Measurements from ENCODE around the gene CFHR2. TPM values are rescaled to one million over a fixed set of nuclear protein-coding genes. Genes with fewer than 3 reads are reported as not detected.
"Not testable (repeated sequence)": the region's sequence is repeated elsewhere in the genome, so short reads cannot be mapped to it uniquely, and the experiment has no call there.

Gene CFHR2
- not detected in 2 replicates for total RNA-seq
- long read RNA-seq: 0 reads

DNA sequence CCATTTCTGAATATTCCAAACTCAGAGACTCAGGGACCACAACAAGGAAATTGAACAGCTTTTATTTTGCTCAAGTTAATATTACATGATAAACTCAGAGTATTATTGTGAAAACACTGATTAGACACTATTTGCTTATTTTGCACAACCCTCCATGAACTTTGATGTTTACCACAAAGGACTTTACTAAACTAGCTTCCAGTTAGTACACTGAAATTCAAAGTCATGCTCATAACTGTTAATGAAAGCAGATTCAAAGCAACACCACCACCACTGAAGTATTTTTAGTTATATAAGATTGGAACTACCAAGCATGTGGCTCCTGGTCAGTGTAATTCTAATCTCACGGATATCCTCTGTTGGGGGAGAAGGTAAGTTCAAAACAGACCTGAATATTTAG lies at the start of gene CFHR2:
Gene CFHR2 (plus strand): TSS at position 171 of the 400 bp plus-strand sequence. CDS start 143 bp downstream, at position 314.
- not testable (repeated sequence) for H3K27ac Mint-ChIP-seq; H3K27me3 Mint-ChIP-seq; H3K36me3 Mint-ChIP-seq (ENCODE audit: insufficient read depth); DNase-seq (ENCODE audit: low spot score, unreplicated experiment); H3K4me1 Mint-ChIP-seq (ENCODE audit: low read depth); H3K4me3 Mint-ChIP-seq (ENCODE audit: low read depth)
- H3K9me3 Mint-ChIP-seq (ENCODE audit: low read depth): peaks cover 23% of the 10 kb centered on the region

DNA sequence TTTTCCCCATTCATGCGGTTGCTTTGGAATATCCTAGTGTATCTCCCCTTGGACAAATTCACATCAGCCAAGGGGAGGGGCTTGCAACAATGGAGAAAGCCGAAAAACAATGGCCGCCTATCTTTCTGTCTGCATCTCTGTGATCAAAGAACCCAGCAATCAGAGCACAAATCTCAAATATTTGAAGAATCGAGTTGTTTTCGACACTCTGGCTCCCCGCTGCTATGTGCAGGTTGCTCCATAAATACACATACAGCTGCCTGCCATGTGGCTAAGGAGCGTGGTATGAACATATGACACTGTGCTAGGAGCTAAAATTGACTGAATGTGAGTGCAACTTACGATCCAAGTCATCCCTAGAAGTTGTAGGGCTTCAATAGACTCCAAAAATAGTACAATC lies 47.2 kb upstream of the CFHR2 start:
- Mint-ChIP-seq H3K4me1 (ENCODE audit: low read depth) (no peaks in the 10 kb centered on the region), H3K27ac (no peak overlapping the region), H3K27me3 (no peaks in the 10 kb centered on the region), H3K36me3 (ENCODE audit: insufficient read depth) (no peaks in the 10 kb centered on the region), H3K9me3 (ENCODE audit: low read depth) (no peaks in the 10 kb centered on the region), H3K4me3 (ENCODE audit: low read depth) (no peak overlapping the region)
- no peak for DNase-seq (ENCODE audit: low spot score, unreplicated experiment)
- TF ChIP-seq, protein P1, sequence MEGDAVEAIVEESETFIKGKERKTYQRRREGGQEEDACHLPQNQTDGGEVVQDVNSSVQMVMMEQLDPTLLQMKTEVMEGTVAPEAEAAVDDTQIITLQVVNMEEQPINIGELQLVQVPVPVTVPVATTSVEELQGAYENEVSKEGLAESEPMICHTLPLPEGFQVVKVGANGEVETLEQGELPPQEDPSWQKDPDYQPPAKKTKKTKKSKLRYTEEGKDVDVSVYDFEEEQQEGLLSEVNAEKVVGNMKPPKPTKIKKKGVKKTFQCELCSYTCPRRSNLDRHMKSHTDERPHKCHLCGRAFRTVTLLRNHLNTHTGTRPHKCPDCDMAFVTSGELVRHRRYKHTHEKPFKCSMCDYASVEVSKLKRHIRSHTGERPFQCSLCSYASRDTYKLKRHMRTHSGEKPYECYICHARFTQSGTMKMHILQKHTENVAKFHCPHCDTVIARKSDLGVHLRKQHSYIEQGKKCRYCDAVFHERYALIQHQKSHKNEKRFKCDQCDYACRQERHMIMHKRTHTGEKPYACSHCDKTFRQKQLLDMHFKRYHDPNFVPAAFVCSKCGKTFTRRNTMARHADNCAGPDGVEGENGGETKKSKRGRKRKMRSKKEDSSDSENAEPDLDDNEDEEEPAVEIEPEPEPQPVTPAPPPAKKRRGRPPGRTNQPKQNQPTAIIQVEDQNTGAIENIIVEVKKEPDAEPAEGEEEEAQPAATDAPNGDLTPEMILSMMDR (IDR thresholded peaks at IDR 0.05; ENCODE audit: unreplicated experiment): no peak

DNA sequence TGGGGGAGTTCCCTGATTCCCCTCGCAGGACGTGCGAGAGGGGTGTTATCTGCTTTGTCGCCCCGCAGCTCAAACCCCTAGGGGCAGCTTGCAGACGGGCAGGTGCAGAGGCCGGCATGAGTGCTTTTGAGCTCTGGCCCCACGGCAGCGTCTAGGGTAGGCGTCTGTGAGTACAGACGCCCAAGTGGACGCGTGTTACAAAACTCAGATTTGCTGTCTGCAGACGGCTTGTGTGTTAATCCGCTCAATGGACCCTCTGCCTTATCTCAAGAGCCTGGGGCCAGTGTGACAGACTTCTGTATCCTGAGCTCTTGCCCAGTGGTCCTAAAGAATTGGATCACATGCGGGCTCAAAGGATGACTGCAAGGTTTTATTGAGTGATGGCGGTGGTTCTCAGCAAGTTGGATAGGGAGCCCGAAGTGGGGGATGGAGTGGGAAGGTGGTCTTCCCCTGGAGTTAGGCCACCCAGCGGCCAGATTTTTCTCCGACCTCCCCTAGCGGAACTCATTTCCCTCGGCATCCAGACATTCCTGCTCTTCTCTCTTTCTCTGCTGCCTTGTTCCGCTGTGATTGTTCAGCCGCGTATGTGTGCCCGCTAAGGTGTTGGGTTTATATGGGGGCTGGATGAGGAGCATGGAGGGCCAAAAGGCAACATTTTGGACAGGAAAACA lies 46.2 kb upstream of the CFHR2 start:
- no peak overlapping the region for H3K27ac Mint-ChIP-seq
- no peak for DNase-seq (ENCODE audit: low spot score, unreplicated experiment)
- H3K27me3 Mint-ChIP-seq: no peaks in the 10 kb centered on the region
- no peaks in the 10 kb centered on the region for H3K9me3 Mint-ChIP-seq (ENCODE audit: low read depth)
- H3K4me1 Mint-ChIP-seq (ENCODE audit: low read depth): no peaks in the 10 kb centered on the region
- H3K36me3 Mint-ChIP-seq (ENCODE audit: insufficient read depth): no peaks in the 10 kb centered on the region
- TF ChIP-seq, protein P1 (IDR thresholded peaks at IDR 0.05; ENCODE audit: unreplicated experiment): no peak
- no peak overlapping the region for H3K4me3 Mint-ChIP-seq (ENCODE audit: low read depth)

DNA sequence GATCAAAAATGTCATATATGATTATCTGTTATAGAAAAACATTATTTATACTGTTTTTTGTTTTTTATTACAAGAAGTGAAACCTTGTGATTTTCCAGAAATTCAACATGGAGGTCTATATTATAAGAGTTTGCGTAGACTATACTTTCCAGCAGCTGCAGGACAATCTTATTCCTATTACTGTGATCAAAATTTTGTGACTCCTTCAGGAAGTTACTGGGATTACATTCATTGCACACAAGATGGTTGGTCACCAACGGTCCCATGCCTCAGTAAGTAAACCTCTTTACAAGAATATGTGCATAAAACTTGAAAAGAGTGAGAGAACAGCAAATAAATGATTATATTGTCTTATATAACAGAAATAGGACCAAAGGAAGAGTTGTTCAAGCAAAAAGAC lies 41.2 kb upstream of the CFHR2 start:
- TF ChIP-seq, protein P1 (IDR thresholded peaks at IDR 0.05; ENCODE audit: unreplicated experiment): peak; percentile 16
- no peaks in the 10 kb centered on the region for H3K36me3 Mint-ChIP-seq (ENCODE audit: insufficient read depth)
- no peak for DNase-seq (ENCODE audit: low spot score, unreplicated experiment)
- H3K27ac Mint-ChIP-seq: no peak overlapping the region
- H3K9me3 Mint-ChIP-seq (ENCODE audit: low read depth): no peaks in the 10 kb centered on the region
- no peaks in the 10 kb centered on the region for H3K4me1 Mint-ChIP-seq (ENCODE audit: low read depth)
- no peaks in the 10 kb centered on the region for H3K27me3 Mint-ChIP-seq
- no peak overlapping the region for H3K4me3 Mint-ChIP-seq (ENCODE audit: low read depth)

DNA sequence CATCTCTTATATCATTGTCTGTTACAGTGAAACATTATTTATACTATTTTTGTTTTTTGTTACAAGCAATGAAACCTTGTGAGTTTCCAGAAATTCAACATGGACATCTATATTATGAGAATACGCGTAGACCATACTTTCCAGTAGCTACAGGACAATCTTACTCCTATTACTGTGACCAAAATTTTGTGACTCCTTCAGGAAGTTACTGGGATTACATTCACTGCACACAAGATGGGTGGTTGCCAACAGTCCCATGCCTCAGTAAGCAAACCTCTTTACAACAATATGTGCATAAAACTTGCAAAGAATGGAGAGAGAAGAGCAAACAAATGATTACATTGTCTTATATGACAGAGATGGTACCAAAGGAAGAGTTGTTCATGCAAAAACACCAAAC lies 33.3 kb upstream of the CFHR2 start:
- no peak for DNase-seq (ENCODE audit: low spot score, unreplicated experiment)
- no peak overlapping the region for H3K4me3 Mint-ChIP-seq (ENCODE audit: low read depth)

DNA sequence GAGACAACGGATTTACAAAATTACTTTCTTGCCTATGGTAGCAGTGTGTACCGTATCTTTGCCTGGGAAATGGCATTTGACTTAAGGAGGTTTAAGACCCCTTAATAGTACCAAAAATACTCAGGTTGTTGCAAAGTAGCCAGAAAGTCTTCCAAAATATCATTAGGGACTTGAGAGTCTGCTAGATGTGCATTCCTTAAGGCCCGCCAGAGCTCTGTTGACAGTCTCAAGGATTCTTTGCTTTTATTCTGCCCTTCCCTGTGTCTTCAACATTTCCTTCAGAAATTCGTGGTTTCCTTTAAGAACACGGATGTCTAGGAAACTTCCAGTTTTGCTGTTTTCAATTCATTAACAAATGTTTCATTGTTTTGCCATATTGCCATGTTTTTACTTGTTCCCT lies 31.3 kb upstream of the CFHR2 start:
- not testable (repeated sequence) for DNase-seq (ENCODE audit: low spot score, unreplicated experiment); H3K27ac Mint-ChIP-seq; H3K27me3 Mint-ChIP-seq; H3K4me1 Mint-ChIP-seq (ENCODE audit: low read depth); H3K4me3 Mint-ChIP-seq (ENCODE audit: low read depth); H3K9me3 Mint-ChIP-seq (ENCODE audit: low read depth); H3K36me3 Mint-ChIP-seq (ENCODE audit: insufficient read depth)

More for the DNA sequence above, 33.3 kb upstream of the CFHR2 start:
- no peaks in the 10 kb centered on the region for H3K9me3 Mint-ChIP-seq (ENCODE audit: low read depth)
- H3K36me3 Mint-ChIP-seq (ENCODE audit: insufficient read depth): no peaks in the 10 kb centered on the region
- TF ChIP-seq, protein P1 (IDR thresholded peaks at IDR 0.05; ENCODE audit: unreplicated experiment): peak; percentile 24
- H3K27ac Mint-ChIP-seq: no peak overlapping the region
- no peaks in the 10 kb centered on the region for H3K4me1 Mint-ChIP-seq (ENCODE audit: low read depth)
- H3K27me3 Mint-ChIP-seq: no peaks in the 10 kb centered on the region

DNA sequence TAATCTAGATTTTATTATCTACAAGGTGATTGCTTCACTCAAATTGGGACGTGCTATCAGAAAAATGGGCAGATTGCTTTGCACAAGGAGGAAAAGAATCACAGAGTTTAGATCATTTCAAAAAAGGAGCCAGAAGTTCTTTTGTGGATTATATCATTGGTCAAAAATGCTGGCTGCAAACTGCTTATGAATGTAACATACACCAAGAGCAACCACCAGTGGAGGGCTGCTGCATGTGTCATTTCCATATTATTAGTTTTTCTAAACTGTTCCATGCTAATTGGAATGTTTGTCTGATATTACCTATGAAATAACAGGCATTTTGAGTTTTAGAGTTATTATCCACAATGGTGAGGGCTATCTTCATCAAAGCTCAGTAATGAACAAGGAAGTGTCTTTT lies 16.7 kb upstream of the CFHR2 start:
- H3K4me3 Mint-ChIP-seq (ENCODE audit: low read depth); H3K36me3 Mint-ChIP-seq (ENCODE audit: insufficient read depth); DNase-seq (ENCODE audit: low spot score, unreplicated experiment); H3K9me3 Mint-ChIP-seq (ENCODE audit: low read depth); H3K27ac Mint-ChIP-seq; H3K27me3 Mint-ChIP-seq; H3K4me1 Mint-ChIP-seq (ENCODE audit: low read depth): not testable (repeated sequence)

DNA sequence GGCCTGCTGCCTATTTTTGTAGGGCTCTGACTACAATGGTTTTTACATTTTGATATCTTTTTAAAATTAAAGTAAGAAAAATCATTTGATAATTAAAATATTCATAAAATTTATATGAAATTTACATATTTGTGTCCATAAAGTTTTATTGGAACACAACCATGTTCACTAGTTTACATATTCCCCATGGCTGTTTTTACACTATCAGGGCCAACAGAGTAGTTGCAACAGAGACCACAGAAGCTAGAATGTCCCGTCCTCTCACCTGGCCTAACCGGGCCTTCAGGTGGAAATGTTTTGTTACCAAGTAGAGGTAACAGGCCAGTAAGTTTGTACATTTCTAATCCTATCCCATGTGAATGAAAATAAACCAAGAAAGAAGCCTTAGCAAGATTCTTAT lies 10.7 kb upstream of the CFHR2 start:
- DNase-seq (ENCODE audit: low spot score, unreplicated experiment); H3K27ac Mint-ChIP-seq; H3K36me3 Mint-ChIP-seq (ENCODE audit: insufficient read depth); H3K4me1 Mint-ChIP-seq (ENCODE audit: low read depth); H3K4me3 Mint-ChIP-seq (ENCODE audit: low read depth); H3K9me3 Mint-ChIP-seq (ENCODE audit: low read depth); H3K27me3 Mint-ChIP-seq: not testable (repeated sequence)

Data from progenitor cell of endocrine pancreas (in vitro differentiated cells).